Type B pancreatic cell (in vitro differentiated cells): ENCODE measurements around the gene WDCP. TPM values are rescaled to one million over a fixed set of nuclear protein-coding genes. Genes with fewer than 3 reads are reported as not detected.

Experiments used
- DNase-seq: peaks from one replicate; pipeline ENCODE4 v3.0.0; 2021; ENCODE audit warnings: mixed read lengths; ENCODE audit not compliant: unreplicated experiment; ENCODE audit errors: extremely low spot score
- H3K27ac Mint-ChIP-seq: 2 replicates; pipeline ENCODE4 v1.8.0; 2021; ENCODE audit warnings: mild to moderate bottlenecking, mixed read lengths
- H3K27me3 Mint-ChIP-seq: 2 replicates; pipeline ENCODE4 v1.8.0; 2021; ENCODE audit warnings: mixed read lengths
- H3K36me3 Mint-ChIP-seq: 2 replicates; pipeline ENCODE4 v1.8.0; 2021; ENCODE audit warnings: mixed read lengths
- H3K4me1 Mint-ChIP-seq: one replicate; pipeline ENCODE4 v1.8.0; 2021; ENCODE audit warnings: mixed read lengths; ENCODE audit not compliant: unreplicated experiment
- H3K4me3 Mint-ChIP-seq: 2 replicates; pipeline ENCODE4 v1.8.0; 2021; ENCODE audit warnings: mild to moderate bottlenecking, mixed read lengths
- H3K9me3 Mint-ChIP-seq: 2 replicates; pipeline ENCODE4 v1.8.0; 2021; ENCODE audit warnings: mixed read lengths
- CTCF ChIP-seq: fragments of 200-600 bp; sonication (generic); conservative IDR thresholded peaks from 2 replicates; pipeline ENCODE4 v1.5.0; 2021; ENCODE audit warnings: antibody characterized with exemption, mild to moderate bottlenecking
- total RNA-seq: library from RNA; stranded (reverse); gene quantifications from 2 replicates; pipeline ENCODE4 v1.2.1, GENCODE V29; 2021; ENCODE audit warnings: low replicate concordance

Gene WDCP
- total RNA-seq, 1 donor from 2014 or later, result 24.6 TPM

- Mint-ChIP-seq H3K27me3 (no peaks in the 10 kb centered on the region), H3K4me3 (peak overlapping the region; percentile 96), H3K27ac (peak overlapping the region; percentile 98), H3K9me3 (no peaks in the 10 kb centered on the region), H3K4me1 (peaks cover 16% of the 10 kb centered on the region), H3K36me3 (peaks cover 15% of the 10 kb centered on the region)
- DNase-seq, result no peak
- no peak for TF ChIP-seq CTCF
Observed at GRCh38 chr2:24085200-24085489, 38.0 kb upstream of the WDCP start.

- H3K27me3 Mint-ChIP-seq, result no peaks in the 10 kb centered on the region
- peak; percentile 99 for TF ChIP-seq CTCF
- peak within 1 kb of the TSS; percentile 96 for H3K4me3 Mint-ChIP-seq
- DNase-seq, result peak; percentile 98
- H3K36me3 Mint-ChIP-seq, result peaks cover 17% of the 10 kb centered on the region
- peak within 1 kb of the TSS; percentile 98 for H3K27ac Mint-ChIP-seq
- H3K4me1 Mint-ChIP-seq, result peaks cover 16% of the 10 kb centered on the region
- H3K9me3 Mint-ChIP-seq, result no peaks in the 10 kb centered on the region
Observed at GRCh38 chr2:24084386-24085199, 37.4 kb upstream of the WDCP start, which contains the start of gene TP53I3. Gene TP53I3 (minus strand): TSS chr2:24084834. CDS start chr2:24084326, 508 bp downstream.

- Mint-ChIP-seq H3K4me1 (peaks cover 16% of the 10 kb centered on the region), H3K27ac (peak overlapping the region; percentile 98), H3K9me3 (no peaks in the 10 kb centered on the region), H3K4me3 (peak overlapping the region; percentile 96), H3K27me3 (no peaks in the 10 kb centered on the region), H3K36me3 (peaks cover 22% of the 10 kb centered on the region)
- no peak for TF ChIP-seq CTCF
- no peak for DNase-seq
Observed at GRCh38 chr2:24083567-24084385, 36.6 kb upstream of the WDCP start.

- no peaks in the 10 kb centered on the region for H3K9me3 Mint-ChIP-seq
- peak overlapping the region; percentile 96 for H3K4me3 Mint-ChIP-seq
- no peak for TF ChIP-seq CTCF
- H3K36me3 Mint-ChIP-seq, result peaks cover 22% of the 10 kb centered on the region
- H3K27ac Mint-ChIP-seq, result peak overlapping the region; percentile 98
- no peak for DNase-seq
- H3K27me3 Mint-ChIP-seq, result no peaks in the 10 kb centered on the region
- peaks cover 17% of the 10 kb centered on the region for H3K4me1 Mint-ChIP-seq
Observed at GRCh38 chr2:24082787-24083566, 35.8 kb upstream of the WDCP start.

- Mint-ChIP-seq H3K27me3 (no peaks in the 10 kb centered on the region), H3K9me3 (no peaks in the 10 kb centered on the region), H3K36me3 (peaks cover 22% of the 10 kb centered on the region), H3K4me3 (peak overlapping the region; percentile 44), H3K27ac (no peak overlapping the region), H3K4me1 (peaks cover 28% of the 10 kb centered on the region)
- DNase-seq, result no peak
- no peak for TF ChIP-seq CTCF
Observed at GRCh38 chr2:24080701-24081100, 33.5 kb upstream of the WDCP start.
